Measurements from ENCODE around the gene APLF.

The APLF gene

DNA sequence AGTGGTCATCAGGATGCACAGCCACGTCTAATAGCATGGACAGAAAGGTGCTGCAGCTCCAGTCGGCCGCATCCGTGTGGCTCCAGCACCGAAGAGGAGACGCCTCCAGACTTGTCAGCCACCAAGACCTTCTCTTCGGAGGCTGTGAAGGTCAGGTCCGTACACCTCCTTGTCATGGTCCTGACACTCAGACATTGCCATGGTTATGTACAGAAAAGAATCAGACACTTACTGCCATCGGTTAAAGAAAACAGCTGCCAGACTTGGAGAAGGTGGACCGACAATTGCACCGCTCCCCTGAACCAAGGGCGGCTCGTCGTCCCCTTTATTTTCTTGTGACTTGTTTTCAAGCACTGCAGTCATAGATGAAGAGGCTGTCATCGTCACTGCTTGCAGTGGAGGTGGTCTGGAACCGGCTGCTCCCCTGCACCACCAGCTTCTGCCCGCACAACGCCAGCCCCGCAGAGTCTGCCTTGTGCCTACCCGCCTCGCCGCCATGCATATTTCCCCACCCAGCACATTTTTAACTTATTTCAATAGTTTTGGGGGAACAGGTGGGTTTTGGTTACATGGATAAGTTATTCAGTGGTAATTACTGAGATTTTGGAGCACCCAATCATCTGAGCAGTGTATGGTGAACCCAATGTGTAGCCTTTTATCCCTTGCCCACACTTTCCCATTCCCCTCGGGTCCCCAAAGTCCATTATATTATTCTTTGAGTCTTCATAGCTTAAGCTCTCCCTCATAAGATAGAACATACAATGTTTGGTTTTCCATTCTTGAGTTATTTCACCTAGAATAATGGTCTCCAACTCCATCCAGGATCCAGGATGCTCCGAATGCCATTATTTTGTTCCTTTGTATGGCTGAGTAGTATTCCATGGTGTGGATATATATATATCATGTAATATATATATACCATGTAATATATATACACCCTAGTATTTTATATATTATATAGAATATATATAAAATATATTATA, 18.4 kb upstream of the APLF start:
- TF ChIP-seq SIN3A (IDR thresholded peaks at IDR 0.05; ENCODE audit: borderline replicate concordance, insufficient read depth, low read length) = no peak
- TF ChIP-seq POLR2AphosphoS5 (IDR thresholded peaks at IDR 0.05; ENCODE audit: low read depth, low read length) = no peak
- TF ChIP-seq TAF1 (IDR thresholded peaks at IDR 0.05; ENCODE audit: borderline replicate concordance, insufficient read depth, low read length) = no peak
- no peak for TF ChIP-seq FOXP2 (optimal IDR thresholded peaks at IDR 0.05; ENCODE audit: borderline replicate concordance, extremely low read depth, extremely low read length, insufficient read depth)
- TF ChIP-seq REST (IDR thresholded peaks at IDR 0.05; ENCODE audit: insufficient read depth in 1 of 2, low read depth in 2 of 2, low read length in 2 of 2) = no peak

- TF ChIP-seq TAF1 (IDR thresholded peaks at IDR 0.05; ENCODE audit: borderline replicate concordance, insufficient read depth, low read length) (no peak), FOXP2 (optimal IDR thresholded peaks at IDR 0.05; ENCODE audit: borderline replicate concordance, extremely low read depth, extremely low read length, insufficient read depth) (no peak), POLR2AphosphoS5 (IDR thresholded peaks at IDR 0.05; ENCODE audit: low read depth, low read length) (no peak), REST (IDR thresholded peaks at IDR 0.05; ENCODE audit: insufficient read depth in 1 of 2, low read depth in 2 of 2, low read length in 2 of 2) (no peak), SIN3A (IDR thresholded peaks at IDR 0.05; ENCODE audit: borderline replicate concordance, insufficient read depth, low read length) (no peak)
Observed at GRCh38 chr2:68452158-68452900, 15.1 kb upstream of the APLF start.

DNA sequence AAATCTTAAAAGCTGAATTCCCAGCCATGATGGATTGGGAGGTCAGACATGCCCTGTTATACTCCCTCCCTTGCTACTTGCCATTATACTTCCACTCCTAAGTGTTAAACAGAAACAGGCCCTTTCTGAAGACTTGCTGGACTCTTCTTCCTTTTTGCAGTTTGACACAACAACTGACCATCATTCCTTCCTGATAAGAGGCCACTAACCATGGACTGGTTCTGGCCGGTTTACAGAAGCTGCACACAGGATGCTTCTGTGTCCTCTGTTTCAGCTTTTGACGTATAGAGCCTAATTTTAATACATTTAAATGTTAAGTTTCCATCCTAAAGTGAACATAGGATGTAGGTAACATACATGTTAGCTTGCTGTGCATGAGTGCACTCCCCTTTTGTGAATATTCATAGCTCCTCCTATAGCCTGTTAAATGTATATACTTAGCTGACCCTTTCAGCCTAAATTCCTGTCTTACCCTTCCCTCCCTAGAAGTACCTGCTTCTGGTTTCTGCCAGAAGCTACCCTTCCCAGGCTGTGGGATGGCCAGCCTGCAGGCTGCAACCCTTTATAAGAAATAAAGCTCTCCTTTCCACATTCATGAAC, 13.5 kb upstream of the APLF start:
- TF ChIP-seq REST (IDR thresholded peaks at IDR 0.05; ENCODE audit: insufficient read depth in 1 of 2, low read depth in 2 of 2, low read length in 2 of 2) (no peak), TAF1 (IDR thresholded peaks at IDR 0.05; ENCODE audit: borderline replicate concordance, insufficient read depth, low read length) (no peak), POLR2AphosphoS5 (IDR thresholded peaks at IDR 0.05; ENCODE audit: low read depth, low read length) (no peak), SIN3A (IDR thresholded peaks at IDR 0.05; ENCODE audit: borderline replicate concordance, insufficient read depth, low read length) (no peak), FOXP2 (optimal IDR thresholded peaks at IDR 0.05; ENCODE audit: borderline replicate concordance, extremely low read depth, extremely low read length, insufficient read depth) (no peak)

DNA sequence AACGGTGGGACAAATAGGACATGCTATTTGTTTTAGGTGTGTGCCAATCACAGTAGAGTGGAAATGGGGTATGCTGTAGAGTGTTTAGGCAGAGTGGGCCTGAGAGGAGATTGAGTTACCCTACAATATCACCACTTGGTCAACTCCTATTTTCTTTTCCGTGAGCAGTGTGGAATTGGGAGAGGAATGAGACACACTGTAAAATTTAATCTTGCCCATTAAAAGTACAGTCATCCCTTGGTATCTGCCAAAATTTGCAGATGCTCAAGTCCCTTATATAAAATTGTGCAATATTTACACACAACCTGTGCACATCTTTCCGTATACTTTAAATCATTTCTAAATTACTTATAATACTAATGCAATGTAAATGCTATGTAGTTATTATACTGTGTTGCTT, 12.7 kb upstream of the APLF start:
- no peak for TF ChIP-seq SIN3A (IDR thresholded peaks at IDR 0.05; ENCODE audit: borderline replicate concordance, insufficient read depth, low read length)

DNA sequence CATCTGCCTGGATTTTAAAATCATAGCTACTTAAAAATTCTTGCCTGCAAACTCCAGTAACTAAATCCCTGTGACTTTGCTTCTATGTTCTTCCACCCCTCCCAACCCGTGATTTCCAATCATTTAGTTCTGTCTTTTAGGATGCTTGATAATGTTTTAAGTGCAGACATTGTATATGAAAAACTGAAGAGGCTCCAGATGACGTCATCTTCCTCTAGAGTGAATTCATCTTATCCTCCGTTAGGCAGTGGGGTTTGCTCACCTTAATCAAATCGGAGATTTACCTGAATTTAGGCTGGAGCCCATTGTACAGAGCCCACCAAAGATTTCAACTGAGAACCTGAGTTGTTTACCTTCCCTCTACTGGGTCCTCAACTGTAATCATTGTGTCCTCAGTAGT, 11.2 kb upstream of the APLF start:
- TF ChIP-seq TAF1 (IDR thresholded peaks at IDR 0.05; ENCODE audit: borderline replicate concordance, insufficient read depth, low read length) (no peak), REST (IDR thresholded peaks at IDR 0.05; ENCODE audit: insufficient read depth in 1 of 2, low read depth in 2 of 2, low read length in 2 of 2) (no peak), SIN3A (IDR thresholded peaks at IDR 0.05; ENCODE audit: borderline replicate concordance, insufficient read depth, low read length) (no peak), FOXP2 (optimal IDR thresholded peaks at IDR 0.05; ENCODE audit: borderline replicate concordance, extremely low read depth, extremely low read length, insufficient read depth) (no peak), POLR2AphosphoS5 (IDR thresholded peaks at IDR 0.05; ENCODE audit: low read depth, low read length) (no peak)

Measured in PFSK-1 (cell line).